Measurements from ENCODE around the gene IL1R2.

DNA sequence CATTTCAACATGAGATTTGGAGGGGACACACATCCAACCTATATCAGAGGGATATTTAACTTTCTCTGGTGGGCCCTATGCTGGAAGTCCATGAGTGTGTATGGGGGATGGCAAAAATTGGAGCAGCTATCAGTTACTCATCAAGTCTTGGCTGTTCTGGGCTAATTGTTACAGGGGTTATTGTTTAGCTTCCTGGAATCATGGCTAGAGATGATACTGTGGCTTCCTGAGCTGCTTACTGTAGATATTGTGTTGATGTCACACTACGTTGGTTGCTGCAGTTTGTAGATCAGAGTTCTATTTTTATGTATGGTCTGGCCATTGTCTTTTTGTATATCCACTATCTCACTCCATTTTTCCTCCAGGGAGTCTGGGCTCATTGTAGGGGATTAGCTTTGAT lies 20.9 kb upstream of the IL1R2 start:
- no peak for TF ChIP-seq CTCF (IDR thresholded peaks at IDR 0.05; ENCODE audit: low read depth, low read length)
- no peak for TF ChIP-seq EZH2phosphoT487 (IDR thresholded peaks at IDR 0.05; ENCODE audit: low read depth)
